HG03066 (cell line): ENCODE results near the gene TAF6.
"Not testable (repeated sequence)": the region's sequence is repeated elsewhere in the genome, so short reads cannot be mapped to it uniquely, and the experiment has no call there.

Experiments used
- ATAC-seq: cut with Tn5 transposase; IDR thresholded peaks from one replicate; pipeline ENCODE4 v1.9.1; 2021; ENCODE audit warnings: low read depth; ENCODE audit not compliant: unreplicated experiment

Gene TAF6

GRCh38 chr7:100152937-100153666 is 33.9 kb upstream of the TAF6 start:
- no peak for ATAC-seq

GRCh38 chr7:100152404-100152803 is 33.2 kb upstream of the TAF6 start:
- ATAC-seq: no peak

- peak; percentile 99 for ATAC-seq
Measured at GRCh38 chr7:100148559-100149328, 29.6 kb upstream of the TAF6 start, which contains the start of gene LAMTOR4. Gene LAMTOR4 (plus strand): TSS chr7:100148918. CDS start chr7:100148973, 55 bp downstream.

GRCh38 chr7:100148225-100148558 is 29.0 kb upstream of the TAF6 start:
- no peak for ATAC-seq

GRCh38 chr7:100147278-100147677 is 28.1 kb upstream of the TAF6 start:
- no peak for ATAC-seq

GRCh38 chr7:100146350-100146749 is 27.2 kb upstream of the TAF6 start:
- ATAC-seq: not testable (repeated sequence)

GRCh38 chr7:100142461-100142860 is 23.3 kb upstream of the TAF6 start:
- ATAC-seq: no peak

- ATAC-seq: no peak
Measured at GRCh38 chr7:100141555-100141949, 22.4 kb upstream of the TAF6 start.

- no peak for ATAC-seq
Measured at GRCh38 chr7:100137851-100138760, 18.9 kb upstream of the TAF6 start.

- no peak for ATAC-seq
Measured at GRCh38 chr7:100132697-100133151, 13.6 kb upstream of the TAF6 start.

GRCh38 chr7:100132126-100132525 is 13.0 kb upstream of the TAF6 start:
- no peak for ATAC-seq

- ATAC-seq: no peak
Measured at GRCh38 chr7:100130608-100131453, 11.7 kb upstream of the TAF6 start.

GRCh38 chr7:100130220-100130607 is 11.1 kb upstream of the TAF6 start:
- not testable (repeated sequence) for ATAC-seq

- ATAC-seq: no peak
Measured at GRCh38 chr7:100128637-100128963, 9.4 kb upstream of the TAF6 start.

GRCh38 chr7:100127866-100128636 is 8.9 kb upstream of the TAF6 start:
- ATAC-seq: no peak

- ATAC-seq: peak; percentile 51
Measured at GRCh38 chr7:100126931-100127865, 8.0 kb upstream of the TAF6 start, which contains the start of gene MBLAC1. Gene MBLAC1 (plus strand): TSS chr7:100126967. CDS start chr7:100127396, 429 bp downstream.

GRCh38 chr7:100126239-100126930 is 7.2 kb upstream of the TAF6 start:
- ATAC-seq: peak; percentile 23
